ENCODE data around the gene SPRR2D. TPM values are rescaled to one million over a fixed set of nuclear protein-coding genes. Genes with fewer than 3 reads are reported as not detected.
A peak's percentile ranks its signal among the peaks of the same experiment; 100 is the strongest.
"Not testable (repeated sequence)": the region's sequence is repeated elsewhere in the genome, so short reads cannot be mapped to it uniquely, and the experiment has no call there.

The SPRR2D gene
- not detected in 2 replicates for total RNA-seq (2014; rRNA removed; shearing (Covaris generic))

GRCh38 chr1:153040950-153041631, at the start of gene SPRR2D:
Gene SPRR2D (minus strand): TSS chr1:153041120. CDS start chr1:153040346, 774 bp downstream.
- DNase-seq: no peak
- Histone ChIP-seq H3K36me3 (replicated peaks; ENCODE audit: control insufficient read depth, insufficient read depth, low read length) (no peaks in the 10 kb centered on the region), H3K4me3 (ENCODE audit: insufficient read depth, low read depth, low read length) (no peak within 1 kb of the TSS), H3K27me3 (ENCODE audit: control insufficient read depth, insufficient read depth, low read length) (no peaks in the 10 kb centered on the region)

DNA sequence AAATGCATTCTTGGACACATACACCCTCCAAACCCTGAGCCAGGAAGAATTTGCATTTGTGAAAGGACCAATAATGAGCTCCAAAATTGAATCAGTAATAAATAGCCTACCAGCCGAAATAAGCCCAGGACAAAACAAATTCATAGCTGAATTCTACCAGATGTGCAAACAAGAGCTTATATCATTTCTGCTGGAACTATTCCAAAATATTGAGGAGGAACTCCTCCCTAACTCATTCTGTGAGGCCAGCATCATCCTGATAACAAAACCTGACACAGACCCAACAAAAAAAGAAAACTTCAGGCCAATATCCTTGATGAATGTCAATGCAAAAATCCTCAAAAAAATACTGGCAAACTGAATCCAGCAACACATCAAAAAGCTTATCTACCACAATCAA, 46.7 kb upstream of the SPRR2D start:
- Histone ChIP-seq H3K4me3 (ENCODE audit: insufficient read depth, low read depth, low read length) (no peak overlapping the region), H3K27me3 (ENCODE audit: control insufficient read depth, insufficient read depth, low read length) (no peaks in the 10 kb centered on the region), H3K36me3 (replicated peaks; ENCODE audit: control insufficient read depth, insufficient read depth, low read length) (no peaks in the 10 kb centered on the region)
- no peak for DNase-seq

GRCh38 chr1:153081736-153082135, 40.8 kb upstream of the SPRR2D start:
- H3K36me3 ChIP-seq (replicated peaks; ENCODE audit: control insufficient read depth, insufficient read depth, low read length): no peaks in the 10 kb centered on the region
- no peak overlapping the region for H3K4me3 ChIP-seq (ENCODE audit: insufficient read depth, low read depth, low read length)
- no peaks in the 10 kb centered on the region for H3K27me3 ChIP-seq (ENCODE audit: control insufficient read depth, insufficient read depth, low read length)
- DNase-seq: no peak

GRCh38 chr1:153072806-153073726, 32.1 kb upstream of the SPRR2D start:
- no peak for DNase-seq
- no peak overlapping the region for H3K4me3 ChIP-seq (ENCODE audit: insufficient read depth, low read depth, low read length)
- no peaks in the 10 kb centered on the region for H3K36me3 ChIP-seq (replicated peaks; ENCODE audit: control insufficient read depth, insufficient read depth, low read length)
- H3K27me3 ChIP-seq (ENCODE audit: control insufficient read depth, insufficient read depth, low read length): no peaks in the 10 kb centered on the region

- Histone ChIP-seq H3K4me3 (ENCODE audit: insufficient read depth, low read depth, low read length) (no peak within 1 kb of the TSS), H3K27me3 (ENCODE audit: control insufficient read depth, insufficient read depth, low read length) (no peaks in the 10 kb centered on the region), H3K36me3 (replicated peaks; ENCODE audit: control insufficient read depth, insufficient read depth, low read length) (no peaks in the 10 kb centered on the region)
- no peak for DNase-seq
Measured at GRCh38 chr1:153071511-153071910, 30.6 kb upstream of the SPRR2D start, which contains the start of gene SPRR2B. Gene SPRR2B (minus strand): TSS chr1:153071611. CDS start chr1:153070839, 772 bp downstream.

DNA sequence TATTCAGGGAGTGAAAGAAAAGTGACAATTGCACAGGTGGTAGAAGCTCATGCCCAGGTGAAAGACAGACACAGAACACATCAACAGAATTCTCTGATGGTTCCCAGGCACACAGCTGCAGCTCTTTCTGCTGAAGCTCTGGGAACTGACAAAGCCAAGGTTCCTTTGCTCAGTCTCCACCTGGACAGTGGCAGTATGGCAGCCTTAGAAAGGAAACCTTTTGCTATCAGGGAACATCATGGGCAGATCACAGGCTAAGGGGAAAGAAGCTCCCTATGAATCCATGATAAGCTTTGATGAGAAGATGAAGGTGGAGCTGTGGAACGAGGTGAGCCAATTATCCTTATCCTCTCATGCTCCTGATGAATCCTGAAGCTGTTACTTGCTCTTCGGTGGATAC, 29.3 kb upstream of the SPRR2D start:
- no peaks in the 10 kb centered on the region for H3K36me3 ChIP-seq (replicated peaks; ENCODE audit: control insufficient read depth, insufficient read depth, low read length)
- no peaks in the 10 kb centered on the region for H3K27me3 ChIP-seq (ENCODE audit: control insufficient read depth, insufficient read depth, low read length)
- peak; percentile 7 for DNase-seq
- no peak overlapping the region for H3K4me3 ChIP-seq (ENCODE audit: insufficient read depth, low read depth, low read length)

GRCh38 chr1:153058826-153059784, 18.2 kb upstream of the SPRR2D start:
- Histone ChIP-seq H3K27me3 (ENCODE audit: control insufficient read depth, insufficient read depth, low read length) (no peaks in the 10 kb centered on the region), H3K36me3 (replicated peaks; ENCODE audit: control insufficient read depth, insufficient read depth, low read length) (no peaks in the 10 kb centered on the region), H3K4me3 (ENCODE audit: insufficient read depth, low read depth, low read length) (no peak overlapping the region)
- no peak for DNase-seq

DNA sequence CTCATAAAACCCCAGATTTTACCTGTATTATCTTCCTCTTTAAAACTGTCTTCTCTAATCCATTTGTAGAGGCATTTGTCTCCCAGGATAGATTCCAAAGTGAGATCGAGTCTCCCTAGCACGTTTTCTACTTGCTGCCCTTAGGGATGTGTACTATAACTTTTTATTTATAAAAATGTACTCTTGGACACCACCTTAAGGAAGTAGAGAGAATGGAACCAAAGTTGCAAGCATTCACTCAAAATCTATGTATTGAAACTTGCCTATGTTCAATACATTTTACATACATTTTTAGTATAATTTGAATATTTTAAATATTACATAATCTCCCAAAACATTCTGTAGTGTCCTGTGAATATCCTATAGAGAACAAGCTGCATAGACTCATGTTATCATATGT, 17.2 kb upstream of the SPRR2D start:
- DNase-seq: no peak
- Histone ChIP-seq H3K36me3 (replicated peaks; ENCODE audit: control insufficient read depth, insufficient read depth, low read length) (no peaks in the 10 kb centered on the region), H3K4me3 (ENCODE audit: insufficient read depth, low read depth, low read length) (no peak overlapping the region), H3K27me3 (ENCODE audit: control insufficient read depth, insufficient read depth, low read length) (no peaks in the 10 kb centered on the region)

GRCh38 chr1:153057375-153057774, 16.5 kb upstream of the SPRR2D start, which contains the start of gene SPRR2A:
Gene SPRR2A (minus strand): TSS chr1:153057512. CDS start chr1:153056735, 777 bp downstream.
- no peaks in the 10 kb centered on the region for H3K36me3 ChIP-seq (replicated peaks; ENCODE audit: control insufficient read depth, insufficient read depth, low read length)
- no peak for DNase-seq
- no peak within 1 kb of the TSS for H3K4me3 ChIP-seq (ENCODE audit: insufficient read depth, low read depth, low read length)
- H3K27me3 ChIP-seq (ENCODE audit: control insufficient read depth, insufficient read depth, low read length): no peaks in the 10 kb centered on the region

- H3K27me3 ChIP-seq (ENCODE audit: control insufficient read depth, insufficient read depth, low read length); H3K4me3 ChIP-seq (ENCODE audit: insufficient read depth, low read depth, low read length): not testable (repeated sequence)
Measured at GRCh38 chr1:153056111-153056510, 15.2 kb upstream of the SPRR2D start.

DNA sequence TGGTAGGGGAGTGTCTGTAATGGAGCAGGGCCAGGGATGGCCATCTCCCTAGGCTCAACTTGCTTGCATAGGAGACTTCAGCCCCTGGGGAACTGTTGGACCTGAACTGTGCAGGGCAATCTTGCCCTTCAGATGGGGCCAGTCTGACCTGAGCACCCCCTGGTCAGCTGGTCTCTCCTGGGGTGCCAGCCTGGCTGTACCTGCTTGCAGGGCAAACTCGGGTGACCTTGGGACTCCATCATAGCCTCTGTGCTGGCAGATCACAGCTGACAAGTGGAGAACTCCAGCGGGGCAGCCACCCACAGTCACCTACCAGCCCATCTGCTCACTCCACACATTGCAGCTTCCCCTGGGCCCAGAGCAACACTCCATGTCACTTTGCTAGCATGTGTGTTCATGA, 8.3 kb upstream of the SPRR2D start:
- Histone ChIP-seq H3K27me3 (ENCODE audit: control insufficient read depth, insufficient read depth, low read length) (no peaks in the 10 kb centered on the region), H3K4me3 (ENCODE audit: insufficient read depth, low read depth, low read length) (no peak overlapping the region), H3K36me3 (replicated peaks; ENCODE audit: control insufficient read depth, insufficient read depth, low read length) (no peaks in the 10 kb centered on the region)
- DNase-seq: no peak

More at GRCh38 chr1:153056111-153056510, 15.2 kb upstream of the SPRR2D start:
- not testable (repeated sequence) for H3K36me3 ChIP-seq (replicated peaks; ENCODE audit: control insufficient read depth, insufficient read depth, low read length); DNase-seq

GRCh38 chr1:153035211-153035610, 5.7 kb downstream of the SPRR2D start:
- Histone ChIP-seq H3K4me3 (ENCODE audit: insufficient read depth, low read depth, low read length) (no peak overlapping the region), H3K27me3 (ENCODE audit: control insufficient read depth, insufficient read depth, low read length) (no peaks in the 10 kb centered on the region)
- no peak for DNase-seq

DNA sequence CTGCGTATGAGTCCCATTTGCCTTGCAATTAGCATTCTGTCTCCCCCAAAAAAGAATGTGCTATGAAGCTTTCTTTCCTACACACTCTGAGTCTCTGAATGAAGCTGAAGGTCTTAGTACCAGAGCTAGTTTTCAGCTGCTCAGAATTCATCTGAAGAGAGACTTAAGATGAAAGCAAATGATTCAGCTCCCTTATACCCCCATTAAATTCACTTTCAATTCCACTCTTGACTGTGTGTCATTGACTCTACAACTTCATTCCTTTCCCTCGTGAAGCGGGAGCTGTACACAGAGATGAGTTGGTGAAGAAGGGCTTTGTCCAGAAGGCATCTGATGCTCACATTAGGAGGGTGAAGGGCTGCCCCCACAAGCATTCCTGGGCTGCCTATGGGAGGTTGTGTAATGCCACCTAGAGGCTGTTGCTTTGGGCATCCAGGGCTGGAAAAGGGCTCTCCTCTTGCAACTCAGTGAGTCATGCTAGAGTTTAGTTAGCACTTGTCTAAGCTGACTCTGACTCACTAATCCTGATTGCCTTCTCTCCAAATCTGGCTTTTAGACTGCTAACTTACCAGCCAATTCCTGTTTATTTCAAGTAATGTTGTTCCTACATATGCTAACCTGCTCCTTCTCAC, 8.1 kb downstream of the SPRR2D start:
- no peak overlapping the region for H3K4me3 ChIP-seq (ENCODE audit: insufficient read depth, low read depth, low read length)
- DNase-seq: peak; percentile 72

More at GRCh38 chr1:153035211-153035610, 5.7 kb downstream of the SPRR2D start:
- H3K36me3 ChIP-seq (replicated peaks; ENCODE audit: control insufficient read depth, insufficient read depth, low read length): no peaks in the 10 kb centered on the region

More for the DNA sequence above, 8.1 kb downstream of the SPRR2D start:
- Histone ChIP-seq H3K36me3 (replicated peaks; ENCODE audit: control insufficient read depth, insufficient read depth, low read length) (no peaks in the 10 kb centered on the region), H3K27me3 (ENCODE audit: control insufficient read depth, insufficient read depth, low read length) (no peaks in the 10 kb centered on the region)

All from H7 (cell line).